Transverse colon (tissue), 4 donors: ENCODE measurements around the gene S100PBP. TPM values are rescaled to one million over a fixed set of nuclear protein-coding genes. Genes with fewer than 3 reads are reported as not detected.

ENCODE experiments used
- DNase-seq: peaks from one replicate; pipeline ENCODE4 v3.0.0-alpha.2; 2019
- H3K27ac ChIP-seq, 4 donors: fragments of 200-600 bp; sonication (generic); 2 replicates each; pipeline ENCODE4 v1.5.1; 2016 to 2018; ENCODE audit warnings: inconsistent platforms in 4 of 4
- H3K27me3 ChIP-seq: fragments of 200-600 bp; sonication (generic); 2 replicates; pipeline ENCODE4 v1.5.1; 2017; ENCODE audit warnings: inconsistent platforms
- H3K36me3 ChIP-seq, 4 donors: fragments of 200-600 bp; sonication (generic); 2 replicates each; pipeline ENCODE4 v1.5.1; 2017 to 2019; ENCODE audit warnings: inconsistent platforms in 4 of 4
- H3K4me1 ChIP-seq, 4 donors: fragments of 200-600 bp; sonication (generic); 2 replicates each; pipeline ENCODE4 v1.5.1; 2017 to 2020; ENCODE audit warnings: inconsistent platforms in 4 of 4
- H3K4me3 ChIP-seq, 4 donors: fragments of 200-600 bp; sonication (generic); 1 replicate in 1 of 4; 2 replicates in 3 of 4; pipeline versions ENCODE4 v1.5.1 to v1.6.1; 2017 to 2019; ENCODE audit warnings: inconsistent platforms in 4 of 4
- H3K9me3 ChIP-seq, 2 donors: fragments of 200-600 bp; sonication (generic); 2 replicates each; pipeline ENCODE4 v1.5.1; 2017 to 2019; ENCODE audit warnings: inconsistent platforms in 2 of 2
- EP300 ChIP-seq: sonication (generic); formaldehyde crosslinking; IDR thresholded peaks from one replicate; pipeline ENCODE4 v1.6.1; 2017; ENCODE audit warnings: antibody characterized with exemption, low read depth
- POLR2A ChIP-seq: fragments of 450-650 bp; IDR thresholded peaks from one replicate; pipeline ENCODE4 v1.6.1; 2016; ENCODE audit warnings: antibody characterized with exemption, mild to moderate bottlenecking, moderate library complexity
- POLR2AphosphoS5 ChIP-seq, 3 donors: sonication (generic); formaldehyde crosslinking; IDR thresholded peaks; one replicate each; pipeline ENCODE4 v1.6.1; 2016; ENCODE audit warnings: antibody characterized with exemption in 3 of 3
- WGBS, 2 donors: methylation state at CpG; one replicate each; pipeline ENCODE4 v1.1.5; 2018; ENCODE audit warnings: low coverage in 1 of 2; 5-methylcytosine and 5-hydroxymethylcytosine counted together
- in situ Hi-C, 4 donors: fragments of 200-750 bp; cut with MboI; loops; one replicate each; pipeline versions ENCODE4 v1.15.0 to v1.15.1; 2017; ENCODE audit warnings: low sequenced_read_pairs in 3 of 4, low pct_ligation_motif_present in 1 of 4, low pct_unique_long_range_greater_than_20kb in 1 of 4
- intact Hi-C: fragments of 100-400 bp; cut with DNase I; formaldehyde crosslinking; loops from one replicate; pipeline ENCODE4 v1.15.1; 2023; ENCODE audit warnings: low total_unique reads
- total RNA-seq, 4 donors: library from RNA; depleted of rRNA; stranded (reverse); fragments of >200 nt; gene quantifications; one replicate each; pipeline ENCODE4 v1.1.0, GENCODE V29; 2016
- TF ChIP-seq, protein P1 (sequence below), 5 experiments: fragments of 200-600 bp in 3 of 5; fragments of 450-650 bp in 2 of 5; sonication (generic) in 3 of 5; IDR thresholded peaks; 1 replicate in 2 of 5; 2 replicates in 3 of 5; pipeline ENCODE4 v1.5.1; 2016 to 2017; ENCODE audit warnings: antibody characterized with exemption in 5 of 5, inconsistent platforms in 3 of 5, mild to moderate bottlenecking in 2 of 5, moderate library complexity in 1 of 5

The S100PBP gene
- total RNA-seq, 4 donors from 2014 or later: 26.2 to 257 (median 40.7) TPM

DNA sequence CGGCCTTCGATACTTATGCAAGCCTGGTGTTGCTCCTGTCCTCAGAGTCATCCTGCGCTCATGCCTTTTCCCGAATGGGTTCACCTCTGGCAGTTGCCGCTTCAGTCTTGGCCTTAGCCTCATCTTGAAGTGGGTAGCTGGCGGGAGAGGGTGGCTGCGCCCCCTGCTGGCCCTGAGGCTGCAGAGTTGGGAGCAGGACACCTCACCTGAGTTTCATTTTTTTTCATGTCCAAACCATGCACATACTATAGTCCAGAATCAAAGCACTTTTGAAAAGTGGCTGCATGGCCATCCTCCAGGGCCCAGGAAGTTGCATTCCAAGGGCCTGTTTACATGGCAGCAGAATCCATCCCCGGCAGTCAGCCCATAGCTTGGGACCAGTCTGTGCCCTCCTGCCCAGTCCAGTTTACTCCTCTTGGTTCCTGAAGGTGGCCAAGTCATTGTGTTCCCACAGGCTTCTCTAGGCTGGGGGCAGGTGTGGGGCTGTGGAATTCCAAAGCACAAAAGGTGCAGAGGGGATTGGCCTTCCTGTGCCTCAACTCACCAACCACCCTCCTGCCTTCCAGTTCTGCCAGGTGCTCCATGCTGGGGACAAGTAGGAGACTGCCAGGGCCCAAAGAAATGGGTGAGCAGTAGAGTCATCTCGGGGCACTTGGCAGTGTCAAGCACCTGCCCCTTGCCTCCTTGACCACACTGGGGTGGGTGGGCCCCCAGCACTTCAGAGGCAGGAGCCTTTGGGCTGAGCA is 44.3 kb upstream of the S100PBP start:
- Histone ChIP-seq H3K27ac (peak overlapping the region in 2 of 4 donors; percentile 8 to 27), H3K27me3 (no peaks in the 10 kb centered on the region), H3K4me3 (no peak overlapping the region), H3K4me1 (peaks cover 0 to 8% (median 2%) of the 10 kb centered on the region in 4 donors), H3K9me3 (no peaks in the 10 kb centered on the region), H3K36me3 (peaks cover 0 to 17% (median 0%) of the 10 kb centered on the region in 4 donors)
- in situ Hi-C loops: loop anchor here in 2 of 4 donors (10.0 kb wide), 1 partner anchor 58 kb away; no protein-coding TSS in a partner anchor
- peak; percentile 89 for DNase-seq
- no peak for TF ChIP-seq EP300
- TF ChIP-seq POLR2A: no peak
- peak in 2 of 3 donors; percentile 32 to 34 for TF ChIP-seq POLR2AphosphoS5 (IDR thresholded peaks at IDR 0.05)
- TF ChIP-seq, protein P1, sequence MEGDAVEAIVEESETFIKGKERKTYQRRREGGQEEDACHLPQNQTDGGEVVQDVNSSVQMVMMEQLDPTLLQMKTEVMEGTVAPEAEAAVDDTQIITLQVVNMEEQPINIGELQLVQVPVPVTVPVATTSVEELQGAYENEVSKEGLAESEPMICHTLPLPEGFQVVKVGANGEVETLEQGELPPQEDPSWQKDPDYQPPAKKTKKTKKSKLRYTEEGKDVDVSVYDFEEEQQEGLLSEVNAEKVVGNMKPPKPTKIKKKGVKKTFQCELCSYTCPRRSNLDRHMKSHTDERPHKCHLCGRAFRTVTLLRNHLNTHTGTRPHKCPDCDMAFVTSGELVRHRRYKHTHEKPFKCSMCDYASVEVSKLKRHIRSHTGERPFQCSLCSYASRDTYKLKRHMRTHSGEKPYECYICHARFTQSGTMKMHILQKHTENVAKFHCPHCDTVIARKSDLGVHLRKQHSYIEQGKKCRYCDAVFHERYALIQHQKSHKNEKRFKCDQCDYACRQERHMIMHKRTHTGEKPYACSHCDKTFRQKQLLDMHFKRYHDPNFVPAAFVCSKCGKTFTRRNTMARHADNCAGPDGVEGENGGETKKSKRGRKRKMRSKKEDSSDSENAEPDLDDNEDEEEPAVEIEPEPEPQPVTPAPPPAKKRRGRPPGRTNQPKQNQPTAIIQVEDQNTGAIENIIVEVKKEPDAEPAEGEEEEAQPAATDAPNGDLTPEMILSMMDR (IDR thresholded peaks at IDR 0.05): peak; percentile 90 to 97 (median 95)
- WGBS, 2 donors: 22% methylated on average over 9 of the region's 9 CpGs; no CpG with 5 or more reads in 1 of the 2 donors
- intact Hi-C loops: loop anchor here (2.0 kb wide), 1 partner anchor 60 kb away; no protein-coding TSS in a partner anchor

DNA sequence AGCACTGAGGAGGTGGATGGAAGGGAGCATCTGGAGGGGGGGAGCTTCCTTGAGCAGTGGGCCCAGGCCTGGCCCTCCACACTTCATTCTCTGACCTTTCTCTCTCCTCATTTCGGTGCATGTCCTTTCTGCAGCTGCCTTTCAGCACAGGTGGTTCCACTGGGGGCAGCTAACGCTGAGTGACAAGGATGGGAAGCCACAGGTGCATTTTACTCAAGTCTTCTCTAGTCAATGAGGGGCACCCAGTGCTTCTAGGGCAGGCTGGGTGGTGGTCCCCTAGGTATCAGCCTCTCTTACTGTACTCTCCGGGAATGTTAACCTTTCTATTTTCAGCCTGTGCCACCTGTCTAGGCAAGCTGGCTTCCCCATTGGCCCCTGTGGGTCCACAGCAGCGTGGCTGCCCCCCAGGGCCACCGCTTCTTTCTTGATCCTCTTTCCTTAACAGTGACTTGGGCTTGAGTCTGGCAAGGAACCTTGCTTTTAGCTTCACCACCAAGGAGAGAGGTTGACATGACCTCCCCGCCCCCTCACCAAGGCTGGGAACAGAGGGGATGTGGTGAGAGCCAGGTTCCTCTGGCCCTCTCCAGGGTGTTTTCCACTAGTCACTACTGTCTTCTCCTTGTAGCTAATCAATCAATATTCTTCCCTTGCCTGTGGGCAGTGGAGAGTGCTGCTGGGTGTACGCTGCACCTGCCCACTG is 43.5 kb upstream of the S100PBP start:
- peaks cover 0 to 8% (median 2%) of the 10 kb centered on the region in 4 donors for H3K4me1 ChIP-seq
- intact Hi-C loops (loop anchor here (2.0 kb wide), 1 partner anchor 61 kb away; no protein-coding TSS in a partner anchor), in situ Hi-C loops (loop anchor here in 2 of 4 donors (10.0 kb wide), 1 partner anchor 59 kb away; no protein-coding TSS in a partner anchor)
- H3K27me3 ChIP-seq: no peaks in the 10 kb centered on the region
- TF ChIP-seq, protein P1 (IDR thresholded peaks at IDR 0.05): no peak
- TF ChIP-seq POLR2A (no peak), POLR2AphosphoS5 (IDR thresholded peaks at IDR 0.05) (peak in 1 of 3 donors; percentile 3), EP300 (no peak)
- H3K4me3 ChIP-seq: no peak overlapping the region
- no peak overlapping the region for H3K27ac ChIP-seq
- DNase-seq: no peak
- 87% methylated on average over 7 of the region's 7 CpGs; no CpG with 5 or more reads in 1 of the 2 donors for WGBS, 2 donors
- H3K9me3 ChIP-seq: no peaks in the 10 kb centered on the region
- peaks cover 0 to 18% (median 4%) of the 10 kb centered on the region in 4 donors for H3K36me3 ChIP-seq

GRCh38 chr1:32774464-32774808 is 43.0 kb upstream of the S100PBP start:
- Histone ChIP-seq H3K9me3 (no peaks in the 10 kb centered on the region), H3K4me1 (peaks cover 0 to 8% (median 2%) of the 10 kb centered on the region in 4 donors), H3K27me3 (no peaks in the 10 kb centered on the region), H3K27ac (no peak overlapping the region), H3K4me3 (no peak overlapping the region), H3K36me3 (peaks cover 0 to 23% (median 6%) of the 10 kb centered on the region in 4 donors)
- no peak for DNase-seq
- in situ Hi-C loops: loop anchor here in 2 of 4 donors (10.0 kb wide), 1 partner anchor 60 kb away; no protein-coding TSS in a partner anchor
- intact Hi-C loops: no loop called here
- TF ChIP-seq EP300 (no peak), POLR2A (no peak), POLR2AphosphoS5 (IDR thresholded peaks at IDR 0.05) (peak in 2 of 3 donors; percentile 6 to 9)
- TF ChIP-seq, protein P1 (IDR thresholded peaks at IDR 0.05): no peak
